Measurements from ENCODE around the gene BACH2.

DNA sequence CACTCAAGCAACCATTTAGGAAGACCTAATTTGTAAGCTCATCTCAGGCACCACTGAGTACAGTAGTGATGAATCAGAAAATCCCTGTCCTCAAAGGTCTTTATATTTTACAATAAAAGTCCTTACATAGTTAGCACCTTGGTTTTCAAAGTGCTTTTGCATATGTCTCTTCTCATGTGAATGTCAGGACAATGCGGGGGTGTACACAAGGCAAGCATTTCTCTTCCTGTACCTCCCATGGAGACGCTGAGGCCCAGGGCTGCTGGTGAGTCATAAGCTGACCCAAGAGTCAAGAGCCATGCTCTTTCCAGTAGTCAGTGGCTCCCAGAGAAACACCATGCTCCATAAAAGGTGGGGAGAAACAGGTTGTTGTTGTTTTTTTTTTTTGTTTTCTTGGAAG is 228.4 kb downstream of the BACH2 start:
- TF ChIP-seq, protein P1, sequence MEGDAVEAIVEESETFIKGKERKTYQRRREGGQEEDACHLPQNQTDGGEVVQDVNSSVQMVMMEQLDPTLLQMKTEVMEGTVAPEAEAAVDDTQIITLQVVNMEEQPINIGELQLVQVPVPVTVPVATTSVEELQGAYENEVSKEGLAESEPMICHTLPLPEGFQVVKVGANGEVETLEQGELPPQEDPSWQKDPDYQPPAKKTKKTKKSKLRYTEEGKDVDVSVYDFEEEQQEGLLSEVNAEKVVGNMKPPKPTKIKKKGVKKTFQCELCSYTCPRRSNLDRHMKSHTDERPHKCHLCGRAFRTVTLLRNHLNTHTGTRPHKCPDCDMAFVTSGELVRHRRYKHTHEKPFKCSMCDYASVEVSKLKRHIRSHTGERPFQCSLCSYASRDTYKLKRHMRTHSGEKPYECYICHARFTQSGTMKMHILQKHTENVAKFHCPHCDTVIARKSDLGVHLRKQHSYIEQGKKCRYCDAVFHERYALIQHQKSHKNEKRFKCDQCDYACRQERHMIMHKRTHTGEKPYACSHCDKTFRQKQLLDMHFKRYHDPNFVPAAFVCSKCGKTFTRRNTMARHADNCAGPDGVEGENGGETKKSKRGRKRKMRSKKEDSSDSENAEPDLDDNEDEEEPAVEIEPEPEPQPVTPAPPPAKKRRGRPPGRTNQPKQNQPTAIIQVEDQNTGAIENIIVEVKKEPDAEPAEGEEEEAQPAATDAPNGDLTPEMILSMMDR (conservative IDR thresholded peaks at IDR 0.05; ENCODE audit: low read depth in 2 of 2) = no peak
- TF ChIP-seq, protein P2, sequence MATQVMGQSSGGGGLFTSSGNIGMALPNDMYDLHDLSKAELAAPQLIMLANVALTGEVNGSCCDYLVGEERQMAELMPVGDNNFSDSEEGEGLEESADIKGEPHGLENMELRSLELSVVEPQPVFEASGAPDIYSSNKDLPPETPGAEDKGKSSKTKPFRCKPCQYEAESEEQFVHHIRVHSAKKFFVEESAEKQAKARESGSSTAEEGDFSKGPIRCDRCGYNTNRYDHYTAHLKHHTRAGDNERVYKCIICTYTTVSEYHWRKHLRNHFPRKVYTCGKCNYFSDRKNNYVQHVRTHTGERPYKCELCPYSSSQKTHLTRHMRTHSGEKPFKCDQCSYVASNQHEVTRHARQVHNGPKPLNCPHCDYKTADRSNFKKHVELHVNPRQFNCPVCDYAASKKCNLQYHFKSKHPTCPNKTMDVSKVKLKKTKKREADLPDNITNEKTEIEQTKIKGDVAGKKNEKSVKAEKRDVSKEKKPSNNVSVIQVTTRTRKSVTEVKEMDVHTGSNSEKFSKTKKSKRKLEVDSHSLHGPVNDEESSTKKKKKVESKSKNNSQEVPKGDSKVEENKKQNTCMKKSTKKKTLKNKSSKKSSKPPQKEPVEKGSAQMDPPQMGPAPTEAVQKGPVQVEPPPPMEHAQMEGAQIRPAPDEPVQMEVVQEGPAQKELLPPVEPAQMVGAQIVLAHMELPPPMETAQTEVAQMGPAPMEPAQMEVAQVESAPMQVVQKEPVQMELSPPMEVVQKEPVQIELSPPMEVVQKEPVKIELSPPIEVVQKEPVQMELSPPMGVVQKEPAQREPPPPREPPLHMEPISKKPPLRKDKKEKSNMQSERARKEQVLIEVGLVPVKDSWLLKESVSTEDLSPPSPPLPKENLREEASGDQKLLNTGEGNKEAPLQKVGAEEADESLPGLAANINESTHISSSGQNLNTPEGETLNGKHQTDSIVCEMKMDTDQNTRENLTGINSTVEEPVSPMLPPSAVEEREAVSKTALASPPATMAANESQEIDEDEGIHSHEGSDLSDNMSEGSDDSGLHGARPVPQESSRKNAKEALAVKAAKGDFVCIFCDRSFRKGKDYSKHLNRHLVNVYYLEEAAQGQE (IDR thresholded peaks at IDR 0.05; ENCODE audit: unreplicated experiment) = no peak
- TF ChIP-seq POLR2AphosphoS5 (IDR thresholded peaks at IDR 0.05; ENCODE audit: low read depth) = no peak

Data from GM23338 (cell line).